Endodermal cell (in vitro differentiated cells): ENCODE measurements around the gene MBNL2. TPM values are rescaled to one million over a fixed set of nuclear protein-coding genes. Genes with fewer than 3 reads are reported as not detected.

ENCODE experiments used
- DNase-seq: peaks from one replicate; pipeline ENCODE4 v3.0.0-alpha.2; 2017
- H3K27ac ChIP-seq: 2 replicates; pipeline ENCODE4 v1.5.1; 2013; ENCODE audit warnings: mild to moderate bottlenecking, low read depth, low read length, moderate library complexity
- H3K27me3 ChIP-seq: 2 replicates; pipeline ENCODE4 v1.6.1; 2013; ENCODE audit warnings: mild to moderate bottlenecking, low read length, moderate library complexity; ENCODE audit not compliant: insufficient read depth, control insufficient read depth, poor library complexity, severe bottlenecking
- H3K36me3 ChIP-seq: 2 replicates; pipeline ENCODE4 v1.7.0; 2013; ENCODE audit warnings: mild to moderate bottlenecking, low read length, moderate library complexity; ENCODE audit not compliant: control insufficient read depth, insufficient read depth
- H3K4me1 ChIP-seq: one replicate; pipeline ENCODE4 v1.7.0; 2013; ENCODE audit warnings: low read length; ENCODE audit not compliant: control insufficient read depth, insufficient read depth
- H3K4me3 ChIP-seq: 2 replicates; pipeline ENCODE4 v1.5.1; 2013; ENCODE audit warnings: mild to moderate bottlenecking, low read length, moderate library complexity
- H3K9ac ChIP-seq: 2 replicates; pipeline ENCODE4 v1.6.1; 2013; ENCODE audit warnings: mild to moderate bottlenecking, low read length, moderate library complexity; ENCODE audit not compliant: poor library complexity, severe bottlenecking; ENCODE audit errors: extremely low read depth
- H3K9me3 ChIP-seq: 2 replicates; pipeline ENCODE4 v1.6.1; 2013; ENCODE audit warnings: mild to moderate bottlenecking, low read length, moderate library complexity; ENCODE audit not compliant: control insufficient read depth
- H3K27ac Mint-ChIP-seq: 2 replicates; pipeline ENCODE4 v1.8.0; 2020; ENCODE audit warnings: mixed read lengths
- H3K27me3 Mint-ChIP-seq: 2 replicates; pipeline ENCODE4 v1.8.0; 2021; ENCODE audit warnings: mild to moderate bottlenecking, mixed read lengths; ENCODE audit not compliant: insufficient read depth
- H3K36me3 Mint-ChIP-seq: 2 replicates; pipeline ENCODE4 v1.8.0; 2020; ENCODE audit warnings: low read depth, mixed read lengths
- H3K4me1 Mint-ChIP-seq: 2 replicates; pipeline ENCODE4 v1.8.0; 2020; ENCODE audit warnings: mixed read lengths
- H3K4me3 Mint-ChIP-seq: 2 replicates; pipeline ENCODE4 v1.8.0; 2020; ENCODE audit warnings: mild to moderate bottlenecking, moderate library complexity, mixed read lengths
- H3K9me3 Mint-ChIP-seq: 2 replicates; pipeline ENCODE4 v1.8.0; 2020; ENCODE audit warnings: mild to moderate bottlenecking, mixed read lengths
- WGBS, 2 experiments: methylation state at CpG; one replicate each; pipeline versions ENCODE4 v1.1.5 to v1.1.7; 2013; ENCODE audit warnings: missing lambda C conversion rate in 2 of 2, mixed read lengths in 1 of 2; ENCODE audit not compliant: insufficient coverage in 1 of 2, insufficient read length in 1 of 2; 5-methylcytosine and 5-hydroxymethylcytosine counted together
- long read RNA-seq, 4 experiments: library from polyadenylated mRNA in 2 of 4; library from RNA in 1 of 4; library from capped mRNA in 1 of 4; stranded (forward) in 3 of 4; unstranded in 1 of 4; transcript quantifications; one replicate each; pipeline ENCODE4 v2.0.0, GENCODE V29; 2020 to 2021; ENCODE audit warnings: inconsistent platforms in 1 of 4
- polyA plus RNA-seq, 2 experiments: library from polyadenylated mRNA; stranded (reverse); fragments of 50-300 nt; gene quantifications; one replicate each; pipeline ENCODE4 v1.2.3, GENCODE V29; 2013
- total RNA-seq, 2 donors: library from RNA; stranded (reverse); fragmentation: NEBNext Ultra II Directional in 1 of 2; extraction: Animal tissue kit (Norgen Biotek cat#: 25700) in 1 of 2; gene quantifications; 2 replicates in 1 of 2; 3 replicates in 1 of 2; pipeline ENCODE4 v1.2.1, GENCODE V29; 2021
- TF ChIP-seq, protein P1 (sequence below): fragments of 200-600 bp; sonication (generic); conservative IDR thresholded peaks from 2 replicates; pipeline ENCODE4 v1.5.0; 2021; ENCODE audit warnings: antibody characterized with exemption, mild to moderate bottlenecking

The MBNL2 gene, protein sequence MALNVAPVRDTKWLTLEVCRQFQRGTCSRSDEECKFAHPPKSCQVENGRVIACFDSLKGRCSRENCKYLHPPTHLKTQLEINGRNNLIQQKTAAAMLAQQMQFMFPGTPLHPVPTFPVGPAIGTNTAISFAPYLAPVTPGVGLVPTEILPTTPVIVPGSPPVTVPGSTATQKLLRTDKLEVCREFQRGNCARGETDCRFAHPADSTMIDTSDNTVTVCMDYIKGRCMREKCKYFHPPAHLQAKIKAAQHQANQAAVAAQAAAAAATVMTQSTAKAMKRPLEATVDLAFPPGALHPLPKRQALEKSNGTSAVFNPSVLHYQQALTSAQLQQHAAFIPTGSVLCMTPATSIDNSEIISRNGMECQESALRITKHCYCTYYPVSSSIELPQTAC
- total RNA-seq, result 1 to 10 TPM; 1.7 to 3.3 TPM
- polyA plus RNA-seq (2013, experiment 1 of 2), result 22.0 TPM
- polyA plus RNA-seq (2013, experiment 2 of 2), result 22.7 TPM
- long read RNA-seq, experiment 1, result 0 reads
- long read RNA-seq, experiment 2, partial matches to known transcripts, result 0 of 2 reads
- long read RNA-seq, experiment 2, other reads (novel, unspliced or antisense), result 2 of 2 reads
- long read RNA-seq, experiment 3, partial matches to known transcripts, result 2 of 10 reads
- long read RNA-seq, experiment 3, other reads (novel, unspliced or antisense), result 8 of 10 reads
- long read RNA-seq, experiment 4, partial matches to known transcripts, result 0 of 4 reads
- long read RNA-seq, experiment 4, other reads (novel, unspliced or antisense), result 4 of 4 reads

DNA sequence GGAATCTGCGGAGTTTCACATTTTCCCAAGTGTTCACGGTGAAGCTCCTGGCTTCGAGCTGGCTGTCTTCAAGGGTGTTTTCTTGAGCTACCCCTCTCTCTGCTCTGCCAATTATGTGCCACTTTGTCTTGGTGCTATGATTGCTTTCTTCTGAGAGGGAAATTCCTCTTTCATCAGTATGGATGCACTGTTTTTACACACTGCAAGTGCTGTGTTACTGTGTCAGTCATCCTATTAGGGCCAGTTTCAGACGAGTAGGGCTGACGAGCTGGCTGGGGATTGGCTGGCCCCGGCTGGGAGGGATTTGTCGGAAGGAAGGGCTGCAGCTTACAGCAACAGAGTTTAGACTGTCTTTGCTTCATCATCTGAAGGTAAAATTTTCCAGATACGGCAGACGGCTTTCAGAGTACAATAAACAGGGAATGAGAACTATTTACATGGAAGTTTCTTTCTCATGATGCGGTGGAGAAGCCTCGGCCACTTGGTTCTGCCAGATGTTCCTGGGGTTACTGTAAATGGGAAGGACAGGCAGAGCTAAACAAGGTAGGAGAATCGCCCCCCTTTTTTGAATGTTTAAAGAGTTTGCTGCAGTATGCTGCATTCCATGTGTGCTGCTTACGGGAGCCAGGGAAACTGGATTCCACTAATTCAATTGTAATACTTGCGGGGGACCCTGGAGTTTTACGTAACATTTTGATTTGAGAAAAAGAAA lies at the start of gene MBNL2:
TSS of gene MBNL2 (plus strand) at position 345 of the 712 bp plus-strand sequence. CDS start 53,903 bp downstream, outside the sequence.
- Histone ChIP-seq H3K27me3 (peaks cover 92% of the 10 kb centered on the region), H3K36me3 (no peaks in the 10 kb centered on the region), H3K27ac (peak within 1 kb of the TSS; percentile 83), H3K9me3 (no peaks in the 10 kb centered on the region), H3K9ac (peak within 1 kb of the TSS; percentile 72), H3K4me3 (peak within 1 kb of the TSS; percentile 73), H3K4me1 (peaks cover 12% of the 10 kb centered on the region)
- TF ChIP-seq, protein P1, sequence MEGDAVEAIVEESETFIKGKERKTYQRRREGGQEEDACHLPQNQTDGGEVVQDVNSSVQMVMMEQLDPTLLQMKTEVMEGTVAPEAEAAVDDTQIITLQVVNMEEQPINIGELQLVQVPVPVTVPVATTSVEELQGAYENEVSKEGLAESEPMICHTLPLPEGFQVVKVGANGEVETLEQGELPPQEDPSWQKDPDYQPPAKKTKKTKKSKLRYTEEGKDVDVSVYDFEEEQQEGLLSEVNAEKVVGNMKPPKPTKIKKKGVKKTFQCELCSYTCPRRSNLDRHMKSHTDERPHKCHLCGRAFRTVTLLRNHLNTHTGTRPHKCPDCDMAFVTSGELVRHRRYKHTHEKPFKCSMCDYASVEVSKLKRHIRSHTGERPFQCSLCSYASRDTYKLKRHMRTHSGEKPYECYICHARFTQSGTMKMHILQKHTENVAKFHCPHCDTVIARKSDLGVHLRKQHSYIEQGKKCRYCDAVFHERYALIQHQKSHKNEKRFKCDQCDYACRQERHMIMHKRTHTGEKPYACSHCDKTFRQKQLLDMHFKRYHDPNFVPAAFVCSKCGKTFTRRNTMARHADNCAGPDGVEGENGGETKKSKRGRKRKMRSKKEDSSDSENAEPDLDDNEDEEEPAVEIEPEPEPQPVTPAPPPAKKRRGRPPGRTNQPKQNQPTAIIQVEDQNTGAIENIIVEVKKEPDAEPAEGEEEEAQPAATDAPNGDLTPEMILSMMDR, result no peak
- Mint-ChIP-seq H3K36me3 (no peaks in the 10 kb centered on the region), H3K9me3 (no peaks in the 10 kb centered on the region), H3K4me1 (peaks cover 31% of the 10 kb centered on the region), H3K4me3 (peak within 1 kb of the TSS; percentile 57), H3K27me3 (peaks cover 94% of the 10 kb centered on the region), H3K27ac (peak within 1 kb of the TSS; percentile 15)
- DNase-seq, result peak; percentile 93
- 17 to 37% methylated on average over 15 of the region's 15 CpGs for WGBS, 2 experiments

- no peak overlapping the region for H3K9ac ChIP-seq
- H3K27ac Mint-ChIP-seq, result no peak overlapping the region
- no peak overlapping the region for H3K4me3 ChIP-seq
- H3K4me1 ChIP-seq, result no peaks in the 10 kb centered on the region
- H3K27me3 ChIP-seq, result peaks cover 62% of the 10 kb centered on the region
- H3K9me3 ChIP-seq, result peaks cover 4% of the 10 kb centered on the region
- no peaks in the 10 kb centered on the region for H3K36me3 ChIP-seq
- H3K27ac ChIP-seq, result no peak overlapping the region
- no peak overlapping the region for H3K4me3 Mint-ChIP-seq
- peaks cover 74% of the 10 kb centered on the region for H3K27me3 Mint-ChIP-seq
- TF ChIP-seq, protein P1, result no peak
- H3K36me3 Mint-ChIP-seq, result no peaks in the 10 kb centered on the region
- no peaks in the 10 kb centered on the region for H3K9me3 Mint-ChIP-seq
- no peak for DNase-seq
- no peaks in the 10 kb centered on the region for H3K4me1 Mint-ChIP-seq
Observed at GRCh38 chr13:97174638-97175037, 47.5 kb upstream of the MBNL2 start.

- no peak overlapping the region for H3K9ac ChIP-seq
- TF ChIP-seq, protein P1, result no peak
- no peak for DNase-seq
- peaks cover 4% of the 10 kb centered on the region for H3K9me3 ChIP-seq
- 84 to 91% methylated on average over 4 of the region's 4 CpGs for WGBS, 2 experiments
- no peaks in the 10 kb centered on the region for H3K36me3 Mint-ChIP-seq
- no peaks in the 10 kb centered on the region for H3K9me3 Mint-ChIP-seq
- peaks cover 78% of the 10 kb centered on the region for H3K27me3 Mint-ChIP-seq
- no peaks in the 10 kb centered on the region for H3K4me1 ChIP-seq
- no peak overlapping the region for H3K4me3 ChIP-seq
- H3K27ac ChIP-seq, result no peak overlapping the region
- H3K4me1 Mint-ChIP-seq, result no peaks in the 10 kb centered on the region
- no peak overlapping the region for H3K27ac Mint-ChIP-seq
- no peak overlapping the region for H3K4me3 Mint-ChIP-seq
- H3K36me3 ChIP-seq, result no peaks in the 10 kb centered on the region
- peaks cover 62% of the 10 kb centered on the region for H3K27me3 ChIP-seq
Observed at GRCh38 chr13:97175041-97175440, 47.1 kb upstream of the MBNL2 start.
